Pancreas (tissue), 10 donors: Measurements from ENCODE around the gene SUCNR1. TPM values are rescaled to one million over a fixed set of nuclear protein-coding genes. Genes with fewer than 3 reads are reported as not detected.
"Not testable (repeated sequence)": the region's sequence is repeated elsewhere in the genome, so short reads cannot be mapped to it uniquely, and the experiment has no call there.

ENCODE experiments used
- ATAC-seq, 4 donors: fragments of 200-7000 bp; cut with Tn5 transposase; one replicate each; pipeline versions ENCODE4 v1.8.0 to v1.9.1; 2020; ENCODE audit warnings: mild to moderate bottlenecking in 4 of 4, moderate library complexity in 4 of 4
- DNase-seq, 6 donors: peaks; one replicate each; pipeline ENCODE4 v3.0.0-alpha.2; 2020
- FAIRE-seq: peaks from 2 replicates; lab custom pipeline; 2012; peaks lifted over from hg19 to GRCh38; lab: Jason Lieb, UNC
- H3K27ac ChIP-seq, 4 donors: fragments of 200-600 bp; sonication (generic); 1 replicate in 3 of 4; 2 replicates in 1 of 4; pipeline versions ENCODE4 v1.5.0 to v1.8.0; 2020
- H3K27me3 ChIP-seq, 4 donors: fragments of 200-600 bp; one replicate each; pipeline ENCODE4 v1.8.0; 2021
- H3K36me3 ChIP-seq, 3 donors: fragments of 200-600 bp; sonication (generic) in 1 of 3; one replicate each; pipeline versions ENCODE4 v1.5.0 to v1.8.0; 2020 to 2021
- H3K4me1 ChIP-seq, 3 donors: fragments of 200-600 bp; one replicate each; pipeline ENCODE4 v1.8.0; 2021
- H3K4me3 ChIP-seq, 4 donors: fragments of 200-600 bp; sonication (generic) in 2 of 4; one replicate each; pipeline versions ENCODE4 v1.5.0 to v1.8.0; 2020 to 2021
- H3K9me3 ChIP-seq, 4 donors: fragments of 200-600 bp; one replicate each; pipeline ENCODE4 v1.8.0; 2021
- CTCF ChIP-seq, 4 donors: fragments of 200-600 bp; sonication (generic) in 3 of 4; IDR thresholded peaks; one replicate each; pipeline versions ENCODE4 v1.5.0 to v1.8.0; 2021; ENCODE audit warnings: antibody characterized with exemption in 4 of 4
- WGBS, 2 donors: extraction: QIAGEN DNeasy Blood & Tissue Kit; methylation state at CpG; one replicate each; pipeline ENCODE4 v1.1.7; 2013; 5-methylcytosine and 5-hydroxymethylcytosine counted together
- intact Hi-C, 3 donors: fragments of 100-400 bp; cut with DNase I; formaldehyde crosslinking; loops; one replicate each; pipeline versions ENCODE4 v1.11.1 to v1.14.2; 2022
- polyA plus RNA-seq, 2 donors: library from polyadenylated mRNA; stranded (reverse); fragments of 200-250 nt; gene quantifications; one replicate each; pipeline ENCODE4 v1.2.3, GENCODE V29; 2013
- total RNA-seq, 6 donors: library from RNA; stranded (reverse); fragmentation: NEBNext Ultra II Directional in 4 of 6; extraction: Animal tissue kit (Norgen Biotek cat#: 25700) in 4 of 6; gene quantifications; one replicate each; pipeline versions ENCODE4 v1.2.1 to v1.2.4, GENCODE V29; 2021 to 2023
- donor health status: healthy with polysubstance abuse.
- donor health status: DM: no; HTN: no; CAD: no; lungs with moderate emphysema.
- donor health status: DM: no; HTN: no; CAD: no.
- donor health status: control.
- donor health status: control.
- donor health status: Bipolar disorder and iron deficiency.
- donor health status: DM: yes; HTN: yes; CAD: no.
- donor health status: DM: no; HTN: no; CAD: no.
- donor health status: DM: no; HTN: no; CAD: no.
- donor health status: DM: yes; HTN: yes; CAD: no.

SUCNR1 gene
- total and polyA plus RNA-seq, 8 donors, result 0.02 to 0.23 (median 0.09) TPM; not detected in 1

- TF ChIP-seq CTCF (IDR thresholded peaks at IDR 0.05), result no peak
- FAIRE-seq (no peak), DNase-seq (no peak), ATAC-seq (no peak)
- WGBS, 2 donors, result 52 to 56% methylated on average over 1 of the region's 1 CpG
- H3K27ac ChIP-seq, result no peak overlapping the region
- H3K36me3 ChIP-seq, result no peaks in the 10 kb centered on the region
- H3K4me3 ChIP-seq, result no peak overlapping the region
- intact Hi-C loops, result no loop called here
- no peaks in the 10 kb centered on the region for H3K27me3 ChIP-seq
- no peaks in the 10 kb centered on the region for H3K9me3 ChIP-seq
- H3K4me1 ChIP-seq, result no peaks in the 10 kb centered on the region
These were observed 50.5 kb downstream of the SUCNR1 start for GRCh38 chr3:151923901-151924300.

GRCh38 chr3:151924753-151925152, 51.3 kb downstream of the SUCNR1 start:
- Histone ChIP-seq H3K27me3 (no peaks in the 10 kb centered on the region), H3K4me1 (no peaks in the 10 kb centered on the region), H3K27ac (no peak overlapping the region), H3K36me3 (no peaks in the 10 kb centered on the region), H3K4me3 (no peak overlapping the region), H3K9me3 (no peaks in the 10 kb centered on the region)
- 85 to 88% methylated on average over 3 of the region's 3 CpGs for WGBS, 2 donors
- ATAC-seq (no peak), DNase-seq (no peak), FAIRE-seq (no peak)
- intact Hi-C loops, result no loop called here
- TF ChIP-seq CTCF (IDR thresholded peaks at IDR 0.05), result no peak

DNA sequence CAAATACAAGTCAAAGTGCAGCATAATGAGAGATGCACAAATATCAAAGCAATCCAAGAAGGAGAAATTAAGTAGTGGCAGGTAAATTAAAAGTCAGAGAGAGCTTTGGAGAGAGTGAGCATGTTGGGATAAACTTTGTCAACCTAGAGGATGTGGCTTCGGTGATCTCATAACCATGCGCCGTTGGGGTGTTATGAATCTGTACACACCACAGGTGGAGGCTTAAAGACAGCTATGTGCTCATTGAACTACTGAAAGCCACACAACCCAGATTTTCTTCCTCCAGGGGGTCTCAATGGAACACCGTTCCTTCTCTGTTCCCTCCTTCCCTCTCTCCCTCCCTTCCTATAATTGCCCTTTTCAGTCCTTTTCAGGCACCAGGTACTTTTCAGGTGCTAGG, 52.0 kb downstream of the SUCNR1 start:
- Histone ChIP-seq H3K27ac (no peak overlapping the region), H3K4me1 (no peaks in the 10 kb centered on the region), H3K36me3 (no peaks in the 10 kb centered on the region), H3K4me3 (no peak overlapping the region), H3K9me3 (no peaks in the 10 kb centered on the region), H3K27me3 (no peaks in the 10 kb centered on the region)
- TF ChIP-seq CTCF (IDR thresholded peaks at IDR 0.05), result no peak
- WGBS, 2 donors, result 89 to 93% methylated on average over 4 of the region's 4 CpGs
- intact Hi-C loops, result no loop called here
- no peak for FAIRE-seq
- DNase-seq, result no peak
- no peak for ATAC-seq

DNA sequence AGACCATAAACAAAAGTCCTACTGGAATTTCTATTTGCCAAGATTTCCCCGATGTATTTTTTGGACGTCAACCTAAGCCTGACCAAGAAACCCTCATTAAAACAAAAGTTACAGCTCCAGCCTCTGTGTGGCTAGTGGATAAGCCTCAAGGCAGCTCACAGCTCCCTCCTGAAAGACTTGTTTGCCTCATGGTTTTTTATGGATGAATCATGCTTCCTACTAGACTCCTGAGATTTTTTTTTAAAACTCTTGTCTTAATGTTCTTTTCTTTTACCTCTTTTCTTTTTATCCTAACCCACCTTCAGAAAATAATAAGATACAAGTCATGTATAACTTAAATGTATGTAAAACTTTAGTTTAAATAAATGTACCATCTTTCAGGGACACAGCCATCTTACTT, 52.4 kb downstream of the SUCNR1 start:
- Histone ChIP-seq H3K27ac (no peak overlapping the region), H3K27me3 (no peaks in the 10 kb centered on the region), H3K4me1 (no peaks in the 10 kb centered on the region), H3K36me3 (no peaks in the 10 kb centered on the region), H3K9me3 (no peaks in the 10 kb centered on the region), H3K4me3 (no peak overlapping the region)
- TF ChIP-seq CTCF (IDR thresholded peaks at IDR 0.05), result no peak
- DNase-seq (no peak), ATAC-seq (peak in 1 of 4 donors; percentile 37), FAIRE-seq (no peak)
- WGBS, 2 donors, result 52 to 60% methylated on average over 2 of the region's 2 CpGs
- intact Hi-C loops, result no loop called here

DNA sequence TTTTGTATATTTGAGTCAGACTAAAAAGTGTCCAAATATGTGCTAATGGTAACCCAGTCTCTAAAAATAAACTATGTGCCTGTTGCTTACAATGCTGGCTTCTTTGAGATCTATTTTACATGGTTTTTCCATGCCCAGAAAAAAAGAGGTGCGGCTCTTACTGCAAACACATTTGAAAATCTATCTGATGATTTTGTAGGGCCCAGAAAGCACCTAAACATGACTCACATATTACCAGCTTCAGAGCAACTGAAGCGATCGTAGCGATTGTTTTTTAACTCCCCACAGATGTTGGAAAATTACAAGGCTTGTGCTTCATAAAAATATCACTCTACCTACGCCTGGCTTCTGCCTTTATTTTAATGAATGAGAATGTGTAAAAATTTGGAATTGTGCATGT, 53.5 kb downstream of the SUCNR1 start:
- no peak for FAIRE-seq
- no peak for ATAC-seq
- Histone ChIP-seq H3K36me3 (no peaks in the 10 kb centered on the region), H3K4me3 (no peak overlapping the region), H3K27ac (no peak overlapping the region), H3K4me1 (no peaks in the 10 kb centered on the region), H3K27me3 (no peaks in the 10 kb centered on the region), H3K9me3 (no peaks in the 10 kb centered on the region)
- WGBS, 2 donors, result 83 to 87% methylated on average over 5 of the region's 5 CpGs
- no peak for TF ChIP-seq CTCF (IDR thresholded peaks at IDR 0.05)
- intact Hi-C loops, result no loop called here
- no peak for DNase-seq

DNA sequence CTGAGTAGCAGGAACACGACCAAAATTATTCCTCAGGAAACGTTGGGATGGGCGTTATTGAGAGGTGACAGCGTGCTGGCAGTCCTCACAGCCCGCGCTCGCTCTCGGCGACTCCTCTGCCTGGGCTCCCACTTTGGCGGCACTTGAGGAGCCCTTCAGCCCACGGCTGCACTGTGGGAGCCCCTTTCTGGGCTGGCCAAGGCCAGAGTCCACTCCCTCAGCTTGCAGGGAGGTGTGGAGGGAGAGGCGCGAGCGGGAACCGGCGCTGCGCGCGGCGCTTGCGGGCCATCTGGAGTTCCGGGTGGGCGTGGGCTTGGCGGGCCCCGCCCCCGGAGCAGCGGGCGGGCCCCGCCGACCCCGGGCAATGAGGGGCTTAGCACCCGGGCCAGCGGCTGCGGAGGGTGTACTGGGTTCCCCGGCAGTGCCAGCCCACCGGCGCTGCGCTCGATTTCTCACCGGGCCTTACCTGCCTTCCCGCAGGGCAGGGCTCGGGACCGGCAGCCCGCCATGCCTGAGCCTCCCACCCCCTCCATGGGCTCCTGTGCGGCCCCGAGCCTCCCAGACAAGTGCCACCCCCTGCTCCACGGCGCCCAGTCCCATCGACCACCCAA, 54.6 kb downstream of the SUCNR1 start:
- H3K4me1 ChIP-seq, H3K27me3 ChIP-seq, H3K4me3 ChIP-seq, H3K9me3 ChIP-seq, FAIRE-seq, H3K36me3 ChIP-seq, H3K27ac ChIP-seq, intact Hi-C loops, ATAC-seq: not testable (repeated sequence)
- DNase-seq, result peak in 2 of 6 donors; percentile 9 to 27
- 80 to 92% methylated on average over 36 to 49 of the region's 49 CpGs for WGBS, 2 donors
